ENCODE results near the gene KCND3.

DNA sequence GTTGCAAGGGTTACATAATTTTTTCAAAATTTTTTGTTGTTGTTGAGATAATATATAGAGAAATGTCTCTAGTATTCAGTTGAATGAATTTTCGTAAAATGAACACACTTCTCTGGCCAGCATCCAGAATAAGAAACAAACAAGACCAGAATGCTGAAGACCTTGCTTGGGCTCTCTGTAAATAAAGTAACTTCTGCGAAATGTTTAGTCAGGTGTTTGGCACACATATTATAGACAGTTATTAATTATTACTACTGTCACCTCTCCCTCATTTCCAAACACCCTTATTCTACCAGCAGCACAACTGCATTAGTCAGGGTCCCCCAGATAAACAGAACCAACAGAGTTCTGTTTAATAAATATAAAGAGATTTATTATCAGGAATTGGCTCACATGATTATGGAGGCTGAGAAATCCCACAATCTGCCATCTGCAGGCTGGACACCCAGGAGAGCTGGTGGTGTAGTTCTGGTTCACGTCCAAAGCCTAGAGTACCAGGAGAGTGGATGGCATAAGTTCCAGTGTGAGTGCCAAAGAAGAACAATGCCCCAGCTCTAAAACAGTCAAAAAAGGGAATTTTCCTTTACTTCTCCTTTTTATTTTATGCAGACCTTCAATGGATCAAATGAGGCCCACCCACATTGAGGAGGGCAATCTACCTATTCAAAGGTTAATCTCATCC lies 44.1 kb upstream of the KCND3 start:
- TF ChIP-seq, protein P1, sequence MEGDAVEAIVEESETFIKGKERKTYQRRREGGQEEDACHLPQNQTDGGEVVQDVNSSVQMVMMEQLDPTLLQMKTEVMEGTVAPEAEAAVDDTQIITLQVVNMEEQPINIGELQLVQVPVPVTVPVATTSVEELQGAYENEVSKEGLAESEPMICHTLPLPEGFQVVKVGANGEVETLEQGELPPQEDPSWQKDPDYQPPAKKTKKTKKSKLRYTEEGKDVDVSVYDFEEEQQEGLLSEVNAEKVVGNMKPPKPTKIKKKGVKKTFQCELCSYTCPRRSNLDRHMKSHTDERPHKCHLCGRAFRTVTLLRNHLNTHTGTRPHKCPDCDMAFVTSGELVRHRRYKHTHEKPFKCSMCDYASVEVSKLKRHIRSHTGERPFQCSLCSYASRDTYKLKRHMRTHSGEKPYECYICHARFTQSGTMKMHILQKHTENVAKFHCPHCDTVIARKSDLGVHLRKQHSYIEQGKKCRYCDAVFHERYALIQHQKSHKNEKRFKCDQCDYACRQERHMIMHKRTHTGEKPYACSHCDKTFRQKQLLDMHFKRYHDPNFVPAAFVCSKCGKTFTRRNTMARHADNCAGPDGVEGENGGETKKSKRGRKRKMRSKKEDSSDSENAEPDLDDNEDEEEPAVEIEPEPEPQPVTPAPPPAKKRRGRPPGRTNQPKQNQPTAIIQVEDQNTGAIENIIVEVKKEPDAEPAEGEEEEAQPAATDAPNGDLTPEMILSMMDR (conservative IDR thresholded peaks at IDR 0.05; ENCODE audit: low read depth, low read length) = no peak
- TF ChIP-seq POLR2A (IDR thresholded peaks at IDR 0.05; ENCODE audit: low read depth, low read length) = no peak
- TF ChIP-seq USF2 (IDR thresholded peaks at IDR 0.05; ENCODE audit: low read depth, low read length) = no peak
- no peak for TF ChIP-seq MXI1 (IDR thresholded peaks at IDR 0.05; ENCODE audit: borderline replicate concordance, low read depth, low read length)
- TF ChIP-seq BHLHE40 (IDR thresholded peaks at IDR 0.05; ENCODE audit: low read depth, low read length) = no peak
- no peak for TF ChIP-seq RCOR1 (IDR thresholded peaks at IDR 0.05; ENCODE audit: insufficient replicate concordance, low read length)
- TF ChIP-seq CHD1 (IDR thresholded peaks at IDR 0.05; ENCODE audit: low read depth, low read length) = no peak
- TF ChIP-seq CEBPB (IDR thresholded peaks at IDR 0.05; ENCODE audit: low read depth, low read length) = no peak

Data from IMR-90 (cell line).